GM19193 (cell line): ENCODE data around the gene ATP1A2.

Experiments used
- POLR2A ChIP-seq: IDR thresholded peaks from 4 replicates; pipeline ENCODE4 v1.6.1; 2011; ENCODE audit not compliant: insufficient read depth, insufficient read length; ENCODE audit errors: extremely low read depth

The ATP1A2 gene

GRCh38 chr1:160081261-160081936 lies 34.2 kb upstream of the ATP1A2 start, which contains the start of gene KCNJ9:
KCNJ9 (plus strand) TSS chr1:160081538; CDS start chr1:160084031, 2,493 bp downstream.
- no peak for TF ChIP-seq POLR2A

DNA sequence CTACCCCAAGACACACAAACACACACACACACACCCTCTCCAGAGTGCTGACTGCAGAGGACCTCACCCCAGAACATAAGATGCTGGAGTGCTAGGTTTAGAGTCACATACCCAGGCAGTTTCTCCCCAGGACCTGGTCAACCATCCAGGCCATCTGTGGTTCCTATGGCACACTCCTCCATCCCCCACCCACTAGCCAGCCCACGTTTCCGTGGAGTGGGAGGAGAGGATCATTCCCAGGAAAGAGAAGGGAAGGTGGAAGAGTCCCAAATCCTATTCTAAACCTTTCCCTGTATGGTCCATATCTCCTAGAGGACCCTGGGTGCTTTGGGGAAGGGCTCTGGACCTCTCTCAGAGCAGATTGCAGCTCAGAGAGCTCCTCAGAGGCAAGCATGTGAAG lies 33.1 kb upstream of the ATP1A2 start:
- no peak for TF ChIP-seq POLR2A

DNA sequence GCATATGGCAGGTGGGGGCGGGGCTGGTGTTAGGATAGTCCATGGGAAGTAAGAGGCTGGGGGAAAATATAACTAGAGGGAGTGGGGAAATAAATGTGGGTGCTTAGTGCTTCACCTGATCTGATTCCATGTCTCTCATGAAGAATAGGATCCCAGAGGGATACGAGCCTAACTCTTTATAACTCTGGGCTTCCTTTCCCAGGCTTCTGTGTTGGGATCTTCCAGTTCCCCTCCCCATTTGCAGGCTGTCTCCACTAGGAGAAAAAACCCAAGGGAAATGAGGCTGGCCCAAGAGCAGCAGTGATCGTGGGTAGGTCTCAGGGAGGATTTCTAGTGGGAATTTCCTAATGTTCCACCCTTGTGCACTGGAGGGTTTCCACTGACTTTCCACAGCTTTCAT lies 32.6 kb upstream of the ATP1A2 start:
- no peak for TF ChIP-seq POLR2A

DNA sequence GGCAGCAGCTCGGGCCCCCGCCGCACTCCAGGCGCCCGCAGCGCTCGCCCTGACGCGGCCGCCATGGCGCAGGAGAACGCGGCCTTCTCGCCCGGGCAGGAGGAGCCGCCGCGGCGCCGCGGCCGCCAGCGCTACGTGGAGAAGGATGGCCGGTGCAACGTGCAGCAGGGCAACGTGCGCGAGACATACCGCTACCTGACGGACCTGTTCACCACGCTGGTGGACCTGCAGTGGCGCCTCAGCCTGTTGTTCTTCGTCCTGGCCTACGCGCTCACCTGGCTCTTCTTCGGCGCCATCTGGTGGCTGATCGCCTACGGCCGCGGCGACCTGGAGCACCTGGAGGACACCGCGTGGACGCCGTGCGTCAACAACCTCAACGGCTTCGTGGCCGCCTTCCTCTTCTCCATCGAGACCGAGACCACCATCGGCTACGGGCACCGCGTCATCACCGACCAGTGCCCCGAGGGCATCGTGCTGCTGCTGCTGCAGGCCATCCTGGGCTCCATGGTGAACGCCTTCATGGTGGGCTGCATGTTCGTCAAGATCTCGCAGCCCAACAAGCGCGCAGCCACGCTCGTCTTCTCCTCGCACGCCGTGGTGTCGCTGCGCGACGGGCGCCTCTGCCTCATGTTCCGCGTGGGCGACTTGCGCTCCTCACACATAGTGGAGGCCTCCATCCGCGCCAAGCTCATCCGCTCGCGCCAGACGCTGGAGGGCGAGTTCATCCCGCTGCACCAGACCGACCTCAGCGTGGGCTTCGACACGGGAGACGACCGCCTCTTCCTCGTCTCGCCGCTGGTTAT lies 31.4 kb upstream of the ATP1A2 start:
- TF ChIP-seq POLR2A: no peak

DNA sequence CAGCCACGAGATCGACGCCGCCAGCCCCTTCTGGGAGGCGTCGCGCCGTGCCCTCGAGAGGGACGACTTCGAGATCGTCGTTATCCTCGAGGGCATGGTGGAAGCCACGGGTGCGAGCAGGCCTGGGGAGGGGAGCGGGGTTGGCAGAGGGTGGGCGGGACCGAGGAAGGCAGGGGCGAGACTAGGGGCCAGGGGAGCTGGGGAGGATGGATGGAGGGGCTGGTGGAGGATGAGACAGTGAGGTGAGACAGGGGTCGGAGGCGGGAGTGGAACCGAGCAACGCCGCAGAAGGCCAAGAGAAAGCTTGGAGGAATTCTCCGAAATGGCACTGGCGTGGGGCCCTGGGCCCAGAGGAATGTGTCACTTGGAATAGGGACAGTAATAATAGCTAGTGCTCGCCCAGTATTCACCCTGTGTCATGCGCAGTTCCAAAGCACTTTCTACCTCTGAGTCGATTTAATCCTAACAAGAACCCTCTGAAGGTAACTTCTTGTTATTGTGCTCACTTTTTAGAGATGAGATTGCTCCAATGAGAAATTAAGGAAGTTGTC lies 30.7 kb upstream of the ATP1A2 start:
- no peak for TF ChIP-seq POLR2A

GRCh38 chr1:160085686-160086455 lies 29.7 kb upstream of the ATP1A2 start:
- TF ChIP-seq POLR2A: no peak

DNA sequence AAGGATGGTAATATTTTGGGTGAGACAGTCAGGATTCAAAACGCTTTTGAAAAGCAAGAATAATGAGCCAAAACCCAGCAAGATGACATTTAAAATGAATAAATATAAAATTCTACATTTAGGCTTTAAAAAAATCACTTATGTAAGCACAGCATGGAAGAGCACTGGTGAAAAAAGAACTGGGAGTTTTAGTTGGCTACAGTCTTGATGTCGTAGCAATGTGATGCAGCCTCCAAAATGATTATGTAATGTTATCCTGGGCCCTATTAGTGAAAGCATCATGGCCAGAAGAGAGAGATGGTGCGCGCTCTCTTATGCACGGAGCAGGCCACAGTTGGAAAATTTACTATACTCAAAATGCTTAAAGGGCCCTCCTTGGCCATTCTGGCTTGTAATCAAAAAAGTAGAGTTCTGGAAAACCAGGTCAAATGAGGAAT lies 29.1 kb upstream of the ATP1A2 start:
- no peak for TF ChIP-seq POLR2A

GRCh38 chr1:160087118-160087662 lies 28.4 kb upstream of the ATP1A2 start:
- no peak for TF ChIP-seq POLR2A

DNA sequence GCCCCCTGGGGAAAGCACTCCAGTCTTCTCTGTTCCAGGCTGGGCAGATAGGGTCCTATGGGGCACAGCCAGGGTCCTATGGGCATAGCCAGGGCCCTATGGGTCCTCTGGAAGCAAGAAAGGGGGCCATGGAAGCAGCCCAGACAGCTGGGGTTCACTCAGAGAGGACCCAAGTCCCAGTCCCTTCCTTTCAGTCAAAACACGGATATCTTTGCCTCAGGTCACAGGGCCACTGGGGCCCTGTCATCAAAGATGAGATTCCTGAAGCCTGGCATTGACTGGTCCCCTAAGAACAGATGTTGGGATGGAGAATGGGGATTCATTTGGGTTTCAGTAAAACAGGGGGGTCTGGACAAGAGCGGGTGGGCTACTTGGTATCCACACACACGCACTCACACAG lies 25.7 kb upstream of the ATP1A2 start:
- no peak for TF ChIP-seq POLR2A

- TF ChIP-seq POLR2A: no peak
Observed at GRCh38 chr1:160090760-160091159, 24.8 kb upstream of the ATP1A2 start.

DNA sequence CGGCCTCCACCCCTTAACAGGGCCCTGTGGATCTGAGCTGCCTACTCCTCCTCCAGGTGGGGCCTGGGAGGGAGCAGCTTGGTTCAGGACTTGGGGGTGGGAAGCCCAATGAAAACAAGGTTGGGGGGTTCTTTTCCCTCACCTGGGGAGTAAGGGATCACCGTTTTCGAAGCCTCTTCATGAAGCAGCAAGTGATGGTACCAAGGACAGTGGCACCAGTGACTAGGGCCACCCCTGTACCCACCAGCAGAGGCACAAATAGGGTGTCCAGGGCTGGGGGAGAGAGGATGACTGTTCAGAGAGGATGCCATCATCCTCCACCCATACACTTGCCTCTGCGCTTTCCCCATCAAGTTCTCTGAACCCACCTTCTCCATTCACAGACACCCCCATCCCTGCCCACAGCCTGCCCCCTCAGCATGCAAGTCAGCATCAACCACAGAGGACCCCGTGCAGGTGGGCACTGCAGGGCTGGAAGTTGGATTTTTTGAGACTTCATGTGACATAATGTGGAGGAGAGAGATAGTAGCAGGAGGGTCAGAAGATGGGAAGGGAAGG lies 23.8 kb upstream of the ATP1A2 start:
- no peak for TF ChIP-seq POLR2A

DNA sequence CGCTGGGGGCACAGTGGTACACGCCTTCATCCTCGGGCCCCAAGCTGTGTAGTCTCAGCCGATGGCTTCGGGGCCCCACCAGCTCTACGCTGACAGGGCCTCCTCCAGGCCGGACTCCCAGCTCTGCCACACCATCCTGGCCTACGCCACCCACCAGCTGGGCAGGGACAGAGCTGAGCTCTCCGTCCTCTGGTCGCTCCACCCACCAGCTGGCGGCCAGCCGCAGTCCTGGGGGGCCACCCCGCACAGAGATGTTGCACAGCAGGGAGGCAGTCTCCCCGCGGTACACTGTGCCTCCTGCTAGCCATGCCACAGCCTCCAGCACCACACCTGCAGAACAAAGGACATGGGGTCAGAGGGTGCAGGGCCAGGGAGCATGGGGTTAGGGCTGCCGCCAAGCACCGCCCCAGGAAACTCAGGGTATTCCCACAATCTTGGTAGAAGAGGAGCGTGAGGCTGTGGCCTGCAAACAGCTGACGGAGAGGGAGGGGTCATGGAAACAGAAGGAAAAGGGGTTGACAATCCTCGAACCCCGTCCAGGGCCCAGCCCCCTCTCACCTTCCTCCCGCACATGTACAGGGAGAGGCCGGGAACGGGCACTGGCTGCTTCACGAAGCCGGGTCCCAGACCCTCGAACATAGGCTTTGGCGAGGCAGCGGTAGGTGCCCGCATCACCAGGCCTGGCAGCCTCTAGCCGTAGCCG lies 23.0 kb upstream of the ATP1A2 start:
- TF ChIP-seq POLR2A: no peak

DNA sequence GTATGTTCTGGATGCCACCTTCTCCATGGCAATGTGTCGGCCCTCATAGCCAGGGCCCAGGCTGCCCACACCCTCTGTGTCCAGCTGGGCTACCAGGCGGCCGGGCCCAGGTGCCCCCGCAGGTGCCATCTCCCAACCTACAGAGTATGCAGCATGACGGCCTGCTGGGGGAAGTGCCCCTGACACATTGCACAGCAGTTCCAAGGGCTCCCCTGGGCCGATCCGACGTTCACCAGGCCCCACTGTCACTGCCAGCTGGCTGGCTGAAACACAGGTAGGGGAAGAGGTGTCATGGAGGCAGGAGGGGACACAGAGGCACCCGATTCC lies 22.5 kb upstream of the ATP1A2 start:
- no peak for TF ChIP-seq POLR2A

- no peak for TF ChIP-seq POLR2A
Observed at GRCh38 chr1:160093624-160094290, 21.8 kb upstream of the ATP1A2 start.

DNA sequence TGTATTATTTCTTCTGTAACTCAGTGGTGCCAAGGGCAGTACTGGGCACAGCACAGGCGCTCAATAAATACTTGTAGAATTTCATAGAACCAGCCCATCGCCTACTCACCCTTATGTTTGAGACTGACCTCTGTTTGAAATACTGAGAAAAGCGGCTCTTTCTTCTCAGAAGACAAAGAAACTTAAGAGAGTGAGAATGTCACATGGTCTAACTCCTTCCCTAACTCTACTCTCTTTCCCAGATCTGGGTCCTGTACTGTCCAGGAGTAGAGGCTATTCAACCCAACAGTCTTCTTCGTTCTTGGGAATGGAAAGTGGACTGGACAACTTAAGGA lies 21.3 kb upstream of the ATP1A2 start:
- no peak for TF ChIP-seq POLR2A

DNA sequence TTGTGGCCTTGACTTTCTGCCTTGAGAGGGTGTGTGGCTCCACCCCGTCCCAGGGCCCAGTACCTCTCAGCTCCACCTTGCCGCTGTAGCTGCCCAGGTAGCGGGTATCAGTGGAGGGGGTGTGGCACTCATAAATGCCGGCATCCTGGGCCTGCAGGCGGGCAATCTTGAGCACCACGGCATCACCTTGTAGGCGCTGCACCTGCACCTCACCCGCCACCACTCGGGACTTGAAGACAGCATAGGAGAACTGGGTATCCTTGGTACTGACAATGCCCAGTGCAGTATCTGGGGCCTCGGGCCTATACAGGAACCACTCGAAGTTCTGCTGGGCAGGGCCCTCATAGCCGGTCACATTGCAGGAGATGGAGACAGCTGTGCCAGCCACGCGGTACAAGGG lies 20.8 kb upstream of the ATP1A2 start:
- no peak for TF ChIP-seq POLR2A
